CD8-positive, alpha-beta memory T cell (primary cell): ENCODE results near the gene DSN1. TPM values are rescaled to one million over a fixed set of nuclear protein-coding genes. Genes with fewer than 3 reads are reported as not detected.

ENCODE experiments used
- CTCF ChIA-PET: fragments of 350-600 bp; sonication (Branson Sonifier 250); formaldehyde crosslinking; loops from one replicate; lab custom pipeline; 2021; ENCODE audit warnings: antibody characterized with exemption; lab: Charles Lee
- POLR2A ChIA-PET: fragments of 350-600 bp; sonication (Branson Sonifier 250); formaldehyde crosslinking; loops from one replicate; lab custom pipeline; 2021; ENCODE audit warnings: antibody characterized with exemption; lab: Charles Lee
- DNase-seq, 5 donors: peaks; one replicate each; pipeline versions ENCODE4 v3.0.0 to v3.0.0-alpha.2; 2020 to 2022; ENCODE audit warnings: mixed read lengths in 1 of 5
- H3K27ac ChIP-seq: one replicate; pipeline ENCODE4 v1.7.0; 2013; ENCODE audit warnings: low read depth, mild to moderate bottlenecking, low read length, moderate library complexity
- H3K27me3 ChIP-seq: 2 replicates; pipeline ENCODE4 v1.7.0; 2013; ENCODE audit warnings: low read length, mild to moderate bottlenecking; ENCODE audit not compliant: insufficient read depth, poor library complexity, severe bottlenecking
- H3K36me3 ChIP-seq: 2 replicates; pipeline ENCODE4 v1.7.0; 2013; ENCODE audit warnings: mild to moderate bottlenecking, low read length, moderate library complexity; ENCODE audit not compliant: insufficient read depth
- H3K4me1 ChIP-seq: 2 replicates; pipeline ENCODE4 v1.7.0; 2013; ENCODE audit warnings: mild to moderate bottlenecking, low read length, moderate library complexity; ENCODE audit not compliant: insufficient read depth
- H3K4me3 ChIP-seq: 2 replicates; pipeline ENCODE4 v1.7.0; 2013; ENCODE audit warnings: mild to moderate bottlenecking, low read length
- H3K9me3 ChIP-seq: 2 replicates; pipeline ENCODE4 v1.7.0; 2013; ENCODE audit warnings: mild to moderate bottlenecking, low read length
- H3K27ac Mint-ChIP-seq, 8 donors: one replicate each; pipeline ENCODE4 v1.8.0; 2020 to 2021; ENCODE audit warnings: mixed read lengths in 8 of 8, mild to moderate bottlenecking in 6 of 8, inconsistent platforms in 3 of 8, moderate library complexity in 3 of 8
- H3K27me3 Mint-ChIP-seq, 2 donors: one replicate each; pipeline ENCODE4 v1.8.0; 2020 to 2021; ENCODE audit warnings: mixed read lengths in 2 of 2, mild to moderate bottlenecking in 1 of 2, moderate library complexity in 1 of 2
- H3K36me3 Mint-ChIP-seq, 3 donors: one replicate each; pipeline ENCODE4 v1.8.0; 2020 to 2021; ENCODE audit warnings: mixed read lengths in 3 of 3, inconsistent platforms in 1 of 3, mild to moderate bottlenecking in 1 of 3
- H3K4me1 Mint-ChIP-seq, 3 donors: one replicate each; pipeline ENCODE4 v1.8.0; 2020 to 2021; ENCODE audit warnings: mixed read lengths in 3 of 3, inconsistent platforms in 1 of 3, mild to moderate bottlenecking in 1 of 3
- H3K4me3 Mint-ChIP-seq, 7 donors: one replicate each; pipeline ENCODE4 v1.8.0; 2020 to 2021; ENCODE audit warnings: mixed read lengths in 7 of 7, mild to moderate bottlenecking in 6 of 7, moderate library complexity in 4 of 7, inconsistent platforms in 2 of 7
- H3K9me3 Mint-ChIP-seq, 5 donors: one replicate each; pipeline ENCODE4 v1.8.0; 2020 to 2022; ENCODE audit warnings: mixed read lengths in 5 of 5, mild to moderate bottlenecking in 3 of 5, moderate library complexity in 2 of 5, inconsistent platforms in 1 of 5
- polyA plus RNA-seq: library from polyadenylated mRNA; unstranded; fragments of 300-500 nt; fragmentation: Illumina TruSeq; gene quantifications from one replicate; pipeline ENCODE4 v1.2.3, GENCODE V29; 2021
- total RNA-seq, 2 experiments: library from RNA; stranded (reverse); gene quantifications; one replicate each; pipeline ENCODE4 v1.2.3, GENCODE V29; 2021

DSN1 gene
- total RNA-seq (10 to 100 TPM; 23.1 to 24.7 TPM), polyA plus RNA-seq (6.7 TPM)

- ChIA-PET CTCF (interaction anchor here (0.8 to 2.5 kb wide), 10 partner anchors 10 to 251 kb away, joined by 3 to 7 read pairs (median 3); no protein-coding TSS in a partner anchor), POLR2A (interaction anchor here (0.6 to 1.6 kb wide), 3 partner anchors 28 to 200 kb away, joined by 3 to 7 read pairs (median 4); partner anchors contain the start of genes NDRG3 and TGIF2)
- H3K27ac ChIP-seq = peak within 1 kb of the TSS; percentile 94
- no peaks in the 10 kb centered on the region for H3K36me3 ChIP-seq
- Mint-ChIP-seq H3K4me3 (peak within 1 kb of the TSS; percentile 91 to 100 (median 97)), H3K27ac (peak within 1 kb of the TSS; percentile 94 to 99 (median 98)), H3K36me3 (peaks cover 0 to 12% (median 0%) of the 10 kb centered on the region in 3 donors), H3K9me3 (no peaks in the 10 kb centered on the region), H3K4me1 (peaks cover 17 to 36% (median 30%) of the 10 kb centered on the region in 3 donors), H3K27me3 (peaks cover 0 to 3% of the 10 kb centered on the region in 2 donors)
- DNase-seq = peak; percentile 95 to 99 (median 98)
- H3K4me3 ChIP-seq = peak within 1 kb of the TSS; percentile 99
- no peaks in the 10 kb centered on the region for H3K27me3 ChIP-seq
- peaks cover 7% of the 10 kb centered on the region for H3K4me1 ChIP-seq
- no peaks in the 10 kb centered on the region for H3K9me3 ChIP-seq
Observed at GRCh38 chr20:36773597-36774390, at the start of gene DSN1. Gene DSN1 (minus strand): TSS chr20:36773763. CDS start chr20:36771458, 2,305 bp downstream.

GRCh38 chr20:36823121-36823520 lies 49.6 kb upstream of the DSN1 start:
- no peaks in the 10 kb centered on the region for H3K4me1 ChIP-seq
- CTCF ChIA-PET = no interaction called here
- POLR2A ChIA-PET = no interaction called here
- H3K9me3 ChIP-seq = no peaks in the 10 kb centered on the region
- no peak overlapping the region for H3K27ac ChIP-seq
- no peaks in the 10 kb centered on the region for H3K36me3 ChIP-seq
- Mint-ChIP-seq H3K27ac (no peak overlapping the region), H3K9me3 (no peaks in the 10 kb centered on the region), H3K27me3 (peaks cover 0 to 1% of the 10 kb centered on the region in 2 donors), H3K4me3 (no peak overlapping the region), H3K36me3 (no peaks in the 10 kb centered on the region), H3K4me1 (peaks cover 3 to 5% (median 5%) of the 10 kb centered on the region in 3 donors)
- no peak for DNase-seq
- no peaks in the 10 kb centered on the region for H3K27me3 ChIP-seq
- no peak overlapping the region for H3K4me3 ChIP-seq

- H3K36me3 Mint-ChIP-seq = no peaks in the 10 kb centered on the region
- Histone ChIP-seq H3K27me3 (no peaks in the 10 kb centered on the region), H3K4me1 (no peaks in the 10 kb centered on the region), H3K9me3 (no peaks in the 10 kb centered on the region), H3K27ac (no peak overlapping the region), H3K4me3 (no peak overlapping the region), H3K36me3 (no peaks in the 10 kb centered on the region)
- H3K4me1 Mint-ChIP-seq = no peaks in the 10 kb centered on the region
- peaks cover 0 to 1% of the 10 kb centered on the region in 2 donors for H3K27me3 Mint-ChIP-seq
- H3K27ac Mint-ChIP-seq = no peak overlapping the region
- ChIA-PET POLR2A (no interaction called here), CTCF (interaction anchor here (1.3 kb wide), 1 partner anchor 13 kb away, joined by 3 read pairs; no protein-coding TSS in a partner anchor)
- H3K9me3 Mint-ChIP-seq = no peaks in the 10 kb centered on the region
- DNase-seq = no peak
- H3K4me3 Mint-ChIP-seq = no peak overlapping the region
Observed at GRCh38 chr20:36821964-36822437, 48.4 kb upstream of the DSN1 start.

- Mint-ChIP-seq H3K27ac (no peak overlapping the region), H3K36me3 (no peaks in the 10 kb centered on the region), H3K9me3 (no peaks in the 10 kb centered on the region), H3K4me1 (no peaks in the 10 kb centered on the region), H3K27me3 (peaks cover 0 to 1% of the 10 kb centered on the region in 2 donors), H3K4me3 (no peak overlapping the region)
- ChIA-PET POLR2A (no interaction called here), CTCF (interaction anchor here (0.8 kb wide), 1 partner anchor 10 kb away, joined by 3 read pairs; no protein-coding TSS in a partner anchor)
- Histone ChIP-seq H3K27me3 (no peaks in the 10 kb centered on the region), H3K4me1 (no peaks in the 10 kb centered on the region), H3K27ac (no peak overlapping the region), H3K36me3 (no peaks in the 10 kb centered on the region), H3K4me3 (no peak overlapping the region), H3K9me3 (no peaks in the 10 kb centered on the region)
- DNase-seq = no peak
Observed at GRCh38 chr20:36820928-36821327, 47.4 kb upstream of the DSN1 start.

- no peak for DNase-seq
- Mint-ChIP-seq H3K4me1 (no peaks in the 10 kb centered on the region), H3K27me3 (peaks cover 0 to 1% of the 10 kb centered on the region in 2 donors), H3K9me3 (no peaks in the 10 kb centered on the region), H3K36me3 (no peaks in the 10 kb centered on the region), H3K4me3 (no peak overlapping the region), H3K27ac (peak overlapping the region in 1 of 8 donors; percentile 54)
- H3K27me3 ChIP-seq = no peaks in the 10 kb centered on the region
- H3K4me3 ChIP-seq = no peak overlapping the region
- ChIA-PET POLR2A (no interaction called here), CTCF (interaction anchor here (1.0 kb wide), 1 partner anchor 12 kb away, joined by 3 read pairs; no protein-coding TSS in a partner anchor)
- no peaks in the 10 kb centered on the region for H3K4me1 ChIP-seq
- no peaks in the 10 kb centered on the region for H3K36me3 ChIP-seq
- H3K9me3 ChIP-seq = no peaks in the 10 kb centered on the region
- H3K27ac ChIP-seq = no peak overlapping the region
Observed at GRCh38 chr20:36820073-36820472, 46.5 kb upstream of the DSN1 start.

- DNase-seq = no peak
- no peaks in the 10 kb centered on the region for H3K9me3 Mint-ChIP-seq
- no peak overlapping the region for H3K4me3 Mint-ChIP-seq
- H3K4me3 ChIP-seq = no peak overlapping the region
- CTCF ChIA-PET = interaction anchor here (1.0 kb wide), 1 partner anchor 11 kb away, joined by 3 read pairs; no protein-coding TSS in a partner anchor
- H3K9me3 ChIP-seq = no peaks in the 10 kb centered on the region
- H3K4me1 ChIP-seq = no peaks in the 10 kb centered on the region
- no peak overlapping the region for H3K27ac Mint-ChIP-seq
- H3K27me3 ChIP-seq = no peaks in the 10 kb centered on the region
- H3K4me1 Mint-ChIP-seq = no peaks in the 10 kb centered on the region
- H3K27ac ChIP-seq = no peak overlapping the region
- H3K27me3 Mint-ChIP-seq = peaks cover 0 to 1% of the 10 kb centered on the region in 2 donors
- POLR2A ChIA-PET = no interaction called here
- no peaks in the 10 kb centered on the region for H3K36me3 ChIP-seq
- no peaks in the 10 kb centered on the region for H3K36me3 Mint-ChIP-seq
Observed at GRCh38 chr20:36819659-36820058, 46.1 kb upstream of the DSN1 start.

GRCh38 chr20:36818861-36819260 lies 45.3 kb upstream of the DSN1 start:
- H3K4me1 ChIP-seq = no peaks in the 10 kb centered on the region
- DNase-seq = no peak
- no peaks in the 10 kb centered on the region for H3K36me3 Mint-ChIP-seq
- H3K27me3 ChIP-seq = no peaks in the 10 kb centered on the region
- no peaks in the 10 kb centered on the region for H3K9me3 Mint-ChIP-seq
- no peak overlapping the region for H3K27ac Mint-ChIP-seq
- no peak overlapping the region for H3K4me3 Mint-ChIP-seq
- H3K27me3 Mint-ChIP-seq = peaks cover 0 to 1% of the 10 kb centered on the region in 2 donors
- H3K9me3 ChIP-seq = no peaks in the 10 kb centered on the region
- no peak overlapping the region for H3K4me3 ChIP-seq
- no peak overlapping the region for H3K27ac ChIP-seq
- H3K36me3 ChIP-seq = no peaks in the 10 kb centered on the region
- H3K4me1 Mint-ChIP-seq = no peaks in the 10 kb centered on the region
- ChIA-PET CTCF (no interaction called here), POLR2A (no interaction called here)

GRCh38 chr20:36818185-36818584 lies 44.6 kb upstream of the DSN1 start:
- DNase-seq = no peak
- H3K36me3 ChIP-seq = no peaks in the 10 kb centered on the region
- POLR2A ChIA-PET = no interaction called here
- Mint-ChIP-seq H3K27me3 (peaks cover 0 to 1% of the 10 kb centered on the region in 2 donors), H3K4me1 (peaks cover 0 to 2% (median 0%) of the 10 kb centered on the region in 3 donors), H3K9me3 (no peaks in the 10 kb centered on the region), H3K4me3 (no peak overlapping the region), H3K36me3 (no peaks in the 10 kb centered on the region), H3K27ac (no peak overlapping the region)
- CTCF ChIA-PET = interaction anchor here (0.7 kb wide), 1 partner anchor 10 kb away, joined by 3 read pairs; no protein-coding TSS in a partner anchor
- no peak overlapping the region for H3K4me3 ChIP-seq
- no peak overlapping the region for H3K27ac ChIP-seq
- H3K9me3 ChIP-seq = no peaks in the 10 kb centered on the region
- H3K27me3 ChIP-seq = no peaks in the 10 kb centered on the region
- no peaks in the 10 kb centered on the region for H3K4me1 ChIP-seq
